Islet of Langerhans (tissue), 1 donor: ENCODE measurements around the gene WDR72.
"Not testable (repeated sequence)": the region's sequence is repeated elsewhere in the genome, so short reads cannot be mapped to it uniquely, and the experiment has no call there.

Experiments
- FAIRE-seq: peaks from one replicate; lab custom pipeline; 2011; peaks lifted over from hg19 to GRCh38; lab: Jason Lieb, UNC

WDR72 gene

GRCh38 chr15:53709821-53710220, 49.6 kb downstream of the WDR72 start:
- FAIRE-seq = no peak

GRCh38 chr15:53695365-53695764, 64.1 kb downstream of the WDR72 start:
- no peak for FAIRE-seq

GRCh38 chr15:53694476-53694874, 65.0 kb downstream of the WDR72 start:
- FAIRE-seq = no peak

GRCh38 chr15:53693729-53694475, 65.6 kb downstream of the WDR72 start:
- no peak for FAIRE-seq

- not testable (repeated sequence) for FAIRE-seq
Measured at GRCh38 chr15:53684162-53684561, 75.3 kb downstream of the WDR72 start.

- FAIRE-seq = no peak
Measured at GRCh38 chr15:53681056-53681455, 78.4 kb downstream of the WDR72 start.

GRCh38 chr15:53675832-53676231, 83.6 kb downstream of the WDR72 start:
- no peak for FAIRE-seq

- no peak for FAIRE-seq
Measured at GRCh38 chr15:53671545-53671944, 87.9 kb downstream of the WDR72 start.

GRCh38 chr15:53670701-53671100, 88.8 kb downstream of the WDR72 start:
- FAIRE-seq = no peak

GRCh38 chr15:53665930-53666329, 93.5 kb downstream of the WDR72 start:
- no peak for FAIRE-seq

GRCh38 chr15:53658827-53659555, 100.5 kb downstream of the WDR72 start:
- no peak for FAIRE-seq

- no peak for FAIRE-seq
Measured at GRCh38 chr15:53658255-53658654, 101.2 kb downstream of the WDR72 start.

GRCh38 chr15:53648934-53649333, 110.5 kb downstream of the WDR72 start:
- FAIRE-seq = no peak

GRCh38 chr15:53644660-53645059, 114.8 kb downstream of the WDR72 start:
- FAIRE-seq = no peak

GRCh38 chr15:53634517-53635106, 124.9 kb downstream of the WDR72 start:
- FAIRE-seq = no peak

- no peak for FAIRE-seq
Measured at GRCh38 chr15:53627279-53627678, 132.2 kb downstream of the WDR72 start.

GRCh38 chr15:53625962-53626845, 133.3 kb downstream of the WDR72 start:
- no peak for FAIRE-seq

GRCh38 chr15:53625260-53625659, 134.2 kb downstream of the WDR72 start:
- no peak for FAIRE-seq

- no peak for FAIRE-seq
Measured at GRCh38 chr15:53618461-53618860, 141.0 kb downstream of the WDR72 start.

- no peak for FAIRE-seq
Measured at GRCh38 chr15:53611145-53611920, 148.1 kb downstream of the WDR72 start.

- FAIRE-seq = no peak
Measured at GRCh38 chr15:53591041-53591440, 168.4 kb downstream of the WDR72 start.

- no peak for FAIRE-seq
Measured at GRCh38 chr15:53590380-53590779, 169.1 kb downstream of the WDR72 start.
